NCI-H2029 treated with DMSO at 0.1 percent for 48 hours (cell line): ENCODE results near the gene DUSP6.
"Not testable (repeated sequence)": the region's sequence is repeated elsewhere in the genome, so short reads cannot be mapped to it uniquely, and the experiment has no call there.

ENCODE experiments used
- DNase-seq: peaks from one replicate; lab custom pipeline; 2025; lab: John Stamatoyannopoulos, UW

DUSP6 gene

DNA sequence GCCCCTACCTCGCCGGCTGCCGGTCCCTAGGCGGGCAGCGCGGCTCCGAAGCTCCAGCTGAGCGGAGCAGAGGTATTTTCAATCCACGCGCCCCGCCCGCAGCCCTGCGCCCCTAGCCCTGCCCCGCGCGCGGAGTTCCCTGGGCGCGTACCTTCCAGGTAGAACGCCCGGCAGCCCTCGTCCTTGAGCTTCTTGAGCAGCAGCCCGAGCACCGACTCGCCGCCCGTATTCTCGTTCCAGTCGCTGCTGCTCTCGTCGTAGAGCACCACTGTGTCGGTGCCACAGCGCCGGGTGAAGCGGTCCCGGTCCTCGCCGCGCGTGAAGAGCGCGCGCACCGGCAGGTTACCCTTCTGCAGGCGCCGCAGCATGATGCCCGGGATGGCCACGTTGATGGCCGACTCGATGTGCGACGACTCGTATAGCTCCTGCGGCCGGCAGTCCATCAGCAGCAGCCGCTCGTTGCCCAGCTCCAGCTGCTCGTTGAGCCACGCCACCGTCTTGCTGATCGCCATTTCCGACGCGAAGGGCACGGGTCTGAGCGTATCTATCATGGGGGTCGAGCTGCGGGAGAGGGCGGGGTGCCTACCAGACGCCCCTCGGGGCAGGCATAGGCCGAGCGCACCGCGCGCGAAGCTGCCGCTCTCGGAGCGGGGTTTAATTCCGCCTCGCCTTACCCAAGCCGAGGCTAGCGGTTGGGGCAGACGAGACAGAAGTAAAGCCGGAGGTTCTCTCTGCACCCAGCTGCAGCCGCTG lies 636 bp downstream of the DUSP6 start:
- DNase-seq: no peak

DNA sequence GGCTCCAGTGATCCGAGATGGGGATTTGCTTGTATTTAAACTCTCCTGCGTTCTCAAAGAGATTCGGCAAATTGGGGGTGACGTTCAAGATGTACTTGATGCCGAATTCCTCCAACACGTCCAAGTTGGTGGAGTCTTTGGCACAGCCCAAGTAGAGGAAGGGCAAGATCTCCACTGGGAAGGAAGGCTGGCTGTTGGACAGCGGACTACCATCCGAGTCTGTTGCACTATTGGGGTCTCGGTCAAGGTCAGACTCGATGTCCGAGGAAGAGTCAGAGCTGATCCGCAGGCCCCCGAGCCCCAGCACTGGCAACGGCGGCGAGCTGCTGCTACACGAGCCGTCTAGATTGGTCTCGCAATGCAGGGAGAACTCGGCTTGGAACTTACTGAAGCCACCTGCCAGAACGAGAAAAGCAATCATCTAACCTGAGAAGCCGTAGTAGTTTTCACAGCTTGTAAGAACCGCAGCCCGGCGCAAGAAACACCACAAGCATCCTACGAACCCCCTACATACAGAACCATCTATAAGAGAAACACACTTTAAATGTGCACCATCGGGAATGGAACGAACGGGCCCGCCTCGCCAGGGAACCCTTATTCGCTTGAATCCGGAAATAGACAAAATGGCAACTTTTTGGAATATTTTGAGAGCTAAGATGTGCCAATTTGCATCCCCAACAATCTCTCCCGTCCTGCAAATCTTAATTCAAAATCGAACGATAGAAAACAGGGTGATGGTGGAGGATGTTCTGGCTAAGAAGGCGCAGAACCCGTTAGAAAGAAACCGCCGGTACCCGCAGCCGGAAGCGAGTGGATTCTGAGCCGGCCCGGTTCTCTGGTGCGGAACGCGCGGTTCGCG lies 1.4 kb downstream of the DUSP6 start:
- no peak for DNase-seq

DNA sequence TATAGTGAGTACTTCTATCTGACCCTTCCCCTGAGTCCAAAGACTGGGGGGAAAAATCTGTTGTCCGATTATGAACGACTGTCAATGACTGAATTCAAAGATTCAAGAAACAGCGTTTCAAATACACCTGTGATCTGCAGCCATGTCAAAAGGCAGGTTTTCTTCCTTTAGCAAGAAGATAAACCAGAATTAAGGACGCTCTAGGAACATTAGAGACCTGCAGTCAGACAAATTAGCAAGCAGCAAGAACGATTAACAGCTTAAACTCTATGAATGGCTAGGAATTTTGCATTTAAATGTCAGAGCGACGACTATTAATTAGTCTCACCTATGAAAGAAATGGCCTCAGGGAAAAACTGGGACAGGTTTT lies 2.1 kb downstream of the DUSP6 start:
- DNase-seq: no peak

DNA sequence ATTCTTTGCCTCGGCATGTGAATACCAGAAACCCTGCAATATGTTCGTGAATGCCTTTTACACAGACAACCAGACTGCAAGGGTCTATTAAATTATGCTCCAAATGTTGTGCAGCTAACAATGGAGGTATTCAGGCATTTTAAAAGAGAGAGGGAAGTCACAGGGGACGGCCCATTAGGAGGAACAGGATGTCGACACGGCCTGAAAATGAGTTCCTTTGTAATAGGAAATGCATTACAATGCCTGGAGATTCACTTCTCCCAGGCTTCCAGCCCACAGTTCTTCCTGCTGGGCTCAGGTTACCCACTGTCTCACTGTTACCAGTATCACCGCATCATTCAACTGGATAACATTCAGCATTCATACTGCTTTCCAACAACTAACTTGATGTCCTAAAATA lies 2.5 kb downstream of the DUSP6 start:
- peak; percentile 68 for DNase-seq

DNA sequence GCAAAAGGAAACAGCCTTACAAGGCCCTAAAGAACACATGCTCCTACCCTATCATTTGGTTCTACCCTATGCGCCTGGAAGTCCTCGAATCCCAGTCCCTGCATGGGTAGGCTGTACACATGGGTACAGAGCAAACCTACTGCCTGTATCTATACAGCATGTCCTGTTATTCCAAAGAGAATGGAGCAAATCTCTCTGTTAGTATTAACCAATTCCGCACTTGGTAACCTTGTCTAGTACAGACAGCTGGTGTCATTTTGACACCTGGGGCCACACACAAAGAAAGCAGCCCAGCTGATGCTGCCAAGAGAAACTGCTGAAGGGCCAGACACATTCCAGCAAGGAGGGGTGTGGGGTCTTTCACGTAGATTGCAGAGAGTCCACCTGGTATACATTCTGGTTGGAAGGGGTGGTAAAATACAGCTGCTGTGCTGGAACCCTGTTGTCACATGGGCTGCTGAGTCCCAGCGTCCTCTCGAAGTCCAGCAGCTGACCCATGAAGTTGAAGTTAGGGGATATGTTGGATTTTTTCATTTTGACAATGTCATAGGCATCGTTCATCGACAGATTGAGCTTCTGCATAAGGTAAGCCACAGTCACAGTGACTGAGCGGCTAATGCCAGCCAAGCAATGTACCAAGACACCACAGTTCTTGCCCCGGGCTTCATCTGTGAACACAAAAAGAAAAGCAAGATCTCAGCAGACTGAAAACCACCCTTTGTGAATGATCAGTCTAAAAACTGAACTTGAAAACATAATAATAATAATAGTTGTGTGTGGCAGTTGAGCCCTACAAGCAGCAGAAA lies 3.2 kb downstream of the DUSP6 start:
- DNase-seq: no peak

DNA sequence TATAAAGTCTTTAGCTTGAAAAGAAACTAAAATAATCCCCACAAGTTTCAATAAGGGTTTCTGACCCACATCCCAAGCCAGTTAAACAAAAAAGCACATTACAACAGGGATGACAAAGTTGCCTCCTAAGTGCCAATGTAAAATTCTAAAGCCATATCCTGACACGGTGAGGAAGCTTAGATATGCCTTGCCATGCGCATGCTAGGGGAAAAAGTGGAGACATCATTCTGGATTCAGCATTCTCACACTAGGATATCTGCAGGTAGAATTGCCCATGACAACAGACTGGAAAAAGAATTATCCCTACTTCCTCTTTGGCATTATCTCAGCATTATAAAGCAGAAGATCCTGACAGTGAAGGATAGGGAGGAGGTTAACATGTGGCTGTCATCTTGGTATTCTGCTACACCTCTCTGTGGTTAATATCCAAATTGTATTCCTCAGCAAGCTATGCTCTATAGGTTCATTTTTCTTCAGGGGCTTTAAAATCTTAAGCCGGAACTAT lies 4.9 kb downstream of the DUSP6 start:
- no peak for DNase-seq

DNA sequence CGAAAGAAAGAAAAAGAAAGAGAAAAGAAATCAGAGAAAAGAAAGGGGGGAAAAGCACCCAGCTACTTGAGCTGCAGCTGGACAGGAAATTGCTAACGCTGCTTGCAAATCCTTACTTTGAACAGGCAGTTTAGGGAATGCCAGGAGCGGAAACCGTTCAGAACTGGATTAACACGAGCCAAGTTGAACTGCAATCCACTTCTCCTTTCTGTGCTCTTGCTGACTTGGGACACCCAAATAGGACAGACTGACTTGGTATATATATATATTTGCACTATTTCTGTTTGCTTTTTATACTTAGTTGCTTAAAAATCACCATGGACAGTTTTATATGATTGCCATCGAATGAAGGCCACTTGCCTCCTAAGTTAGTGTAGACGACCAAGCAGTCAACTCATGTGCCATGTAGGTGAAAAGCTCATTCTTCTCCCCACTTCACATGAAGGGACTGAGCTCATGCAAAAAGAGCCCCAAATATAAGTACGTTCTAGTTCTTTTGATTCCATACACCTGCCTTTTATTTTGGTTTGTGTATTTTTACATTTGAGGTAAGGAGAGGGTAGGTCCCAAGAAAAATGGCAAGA lies 5.5 kb downstream of the DUSP6 start:
- no peak for DNase-seq

DNA sequence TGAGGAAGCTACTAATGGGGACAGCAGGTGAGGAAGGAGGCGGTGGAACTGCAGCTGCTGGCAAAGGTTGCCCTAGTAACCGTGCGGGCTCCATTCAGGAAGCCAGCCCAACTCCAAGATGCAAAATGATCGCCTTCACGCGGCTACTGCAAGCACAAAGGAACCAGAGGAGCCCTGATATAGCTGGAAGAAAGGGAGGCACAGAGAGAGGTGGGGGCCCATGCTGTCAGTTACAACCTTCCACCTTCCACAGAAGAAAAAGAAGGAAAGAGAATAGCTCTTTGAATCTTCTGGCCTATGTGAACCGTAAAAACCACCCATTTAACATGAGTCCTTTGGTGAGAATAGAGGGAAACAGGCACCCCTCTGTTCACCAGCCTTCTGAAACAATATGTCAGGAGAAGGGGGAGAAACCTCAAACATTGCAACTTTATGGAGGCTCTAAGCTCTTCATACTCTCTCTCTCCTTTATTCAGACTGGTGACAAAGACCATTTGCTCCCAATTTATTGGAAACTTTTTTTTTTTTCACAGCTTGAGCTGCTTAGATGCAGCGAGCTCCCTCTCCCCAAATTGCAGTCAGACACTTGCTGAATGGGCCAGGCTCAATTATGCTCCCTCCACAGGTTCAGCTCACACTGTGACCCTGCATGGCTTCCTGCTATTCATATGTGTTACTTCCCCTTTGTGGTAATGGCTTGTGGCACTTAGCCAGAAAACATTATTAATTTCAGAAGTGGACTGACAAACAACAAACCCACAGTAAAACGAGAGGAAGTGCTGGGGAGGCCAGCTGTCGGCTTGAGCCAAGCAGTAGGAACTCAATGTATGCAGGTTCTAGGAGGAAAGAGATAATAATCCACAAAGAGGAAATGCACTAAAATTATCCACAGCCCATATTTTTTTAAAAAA lies 6.2 kb downstream of the DUSP6 start:
- peak; percentile 84 for DNase-seq

DNA sequence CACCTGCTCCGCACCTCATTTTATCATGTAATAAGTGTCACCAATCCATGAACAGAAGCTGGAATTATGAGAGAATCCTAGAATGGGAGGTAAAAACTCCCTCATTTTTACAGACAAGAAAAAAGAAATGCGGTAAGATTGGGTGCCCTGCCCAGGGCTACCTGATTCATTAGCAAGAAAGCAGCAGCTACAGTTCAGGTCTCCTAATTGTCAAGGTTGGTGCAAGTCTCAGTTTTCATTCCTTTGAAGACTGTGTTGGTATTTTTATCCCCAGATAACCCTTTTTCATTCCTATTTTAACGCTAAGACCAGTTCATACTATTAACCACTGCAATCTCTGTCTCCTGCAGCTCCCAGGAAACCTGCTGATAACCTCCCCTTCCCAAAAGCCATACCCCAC lies 6.9 kb downstream of the DUSP6 start:
- DNase-seq: no peak

DNA sequence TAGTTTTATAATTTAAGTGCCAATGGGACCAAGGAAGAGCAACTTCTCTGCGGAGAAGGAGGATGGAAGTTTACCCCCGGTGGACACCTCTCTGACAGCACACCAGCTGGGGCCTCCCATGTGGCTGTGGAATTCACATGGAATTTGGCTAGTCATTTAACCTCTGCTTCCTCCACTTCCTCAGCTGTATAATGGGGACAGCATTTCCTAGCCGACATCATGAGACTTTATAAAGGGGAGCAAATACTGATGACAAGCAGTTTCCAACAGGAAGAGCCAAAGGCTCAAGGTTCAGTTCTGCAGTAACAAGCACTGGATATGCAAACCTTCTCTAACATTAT lies 7.5 kb downstream of the DUSP6 start:
- no peak for DNase-seq

DNA sequence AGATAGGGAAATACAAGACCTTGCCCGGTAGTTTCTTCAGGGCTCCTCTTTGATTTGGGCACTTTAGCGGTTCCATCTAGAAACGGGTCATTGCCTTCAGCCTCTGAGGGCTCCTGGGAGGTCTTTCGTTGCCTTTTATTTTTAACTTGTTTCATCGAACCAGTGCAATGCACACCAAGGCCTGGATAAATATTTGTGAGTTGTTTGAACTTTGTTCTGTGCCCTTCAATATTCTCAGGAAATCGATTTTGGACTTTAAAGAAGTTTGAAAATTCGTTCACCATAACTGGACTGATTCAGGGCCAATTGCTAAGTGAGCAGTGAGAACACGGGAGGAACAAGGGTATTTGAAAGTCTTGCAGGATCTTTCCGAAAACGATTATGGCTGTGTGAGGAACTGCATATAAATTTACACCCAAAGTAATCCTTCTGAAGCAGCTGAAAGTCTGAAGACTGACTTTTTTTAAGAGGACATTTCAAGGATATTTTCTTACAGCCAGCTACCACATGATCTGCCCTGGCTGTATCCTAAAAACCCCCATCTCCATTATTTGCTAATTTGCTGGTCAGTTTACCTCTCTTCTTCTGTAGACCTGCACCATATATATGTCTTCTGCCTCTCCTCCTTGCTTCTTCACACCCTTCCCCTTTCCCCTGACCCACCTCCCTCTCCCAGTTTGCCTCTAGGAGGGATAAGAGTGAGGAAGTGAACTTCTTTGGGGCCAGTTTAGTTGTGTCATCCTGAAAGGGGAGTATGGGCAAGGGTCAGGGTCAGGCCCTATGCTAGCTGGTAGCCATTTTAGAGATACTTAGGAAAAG lies 8.0 kb downstream of the DUSP6 start:
- no peak for DNase-seq

DNA sequence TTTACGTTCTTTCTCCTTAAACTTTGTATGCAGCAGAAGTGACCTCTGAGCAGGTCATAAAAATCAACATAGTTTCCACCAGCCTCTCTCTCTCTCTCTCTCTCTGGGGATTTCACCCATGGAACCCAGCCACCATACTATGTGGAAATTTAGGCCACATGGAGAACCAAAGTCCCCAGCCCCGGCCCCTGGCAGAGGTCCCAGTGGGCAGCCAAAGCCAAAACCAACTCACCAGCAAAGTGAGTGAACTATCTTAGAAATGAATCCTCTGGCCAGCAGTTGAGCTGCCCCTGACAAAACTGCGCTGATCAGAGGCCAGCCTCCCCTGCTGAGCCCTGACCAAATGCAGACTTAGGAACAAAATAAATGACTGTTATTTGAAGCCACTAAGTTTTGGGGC lies 9.2 kb downstream of the DUSP6 start:
- no peak for DNase-seq

DNA sequence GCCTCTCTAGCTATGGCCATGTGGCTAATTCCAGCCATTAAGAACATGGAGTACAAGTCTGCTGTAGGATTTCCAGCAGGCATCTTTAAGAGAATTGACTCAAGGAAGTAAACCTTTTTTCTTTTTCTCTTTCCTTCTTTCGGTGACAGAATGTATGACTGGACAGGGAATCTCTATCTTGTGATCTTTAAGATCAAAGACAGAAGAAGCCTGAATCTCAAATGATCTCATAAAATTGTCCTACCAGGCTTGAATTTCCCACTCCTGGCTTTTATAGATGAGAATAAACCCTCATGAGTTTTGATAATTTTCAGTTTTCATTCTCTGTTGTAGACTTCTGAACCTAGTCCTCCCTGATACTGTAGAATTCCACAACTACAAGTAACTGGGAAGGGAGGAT lies 11.4 kb downstream of the DUSP6 start:
- no peak for DNase-seq

DNA sequence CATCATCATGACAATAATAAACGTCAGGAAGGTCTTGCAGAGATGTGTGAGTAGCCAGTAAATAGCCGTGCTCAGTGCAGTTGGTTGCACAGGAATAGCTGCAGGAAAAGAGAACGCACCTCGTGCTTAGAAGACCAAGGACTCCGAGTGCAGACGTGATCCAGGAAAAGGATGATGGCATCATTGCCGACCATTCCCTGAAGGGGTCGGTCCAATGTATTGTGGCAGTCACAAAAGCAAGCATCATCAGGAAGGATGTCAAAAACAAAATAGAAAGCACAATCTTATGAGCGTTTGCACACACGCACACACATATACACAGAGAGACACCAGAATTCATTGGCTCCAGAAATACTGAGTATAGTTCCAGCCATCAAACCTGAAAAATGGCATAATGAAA lies 12.8 kb downstream of the DUSP6 start:
- no peak for DNase-seq

DNA sequence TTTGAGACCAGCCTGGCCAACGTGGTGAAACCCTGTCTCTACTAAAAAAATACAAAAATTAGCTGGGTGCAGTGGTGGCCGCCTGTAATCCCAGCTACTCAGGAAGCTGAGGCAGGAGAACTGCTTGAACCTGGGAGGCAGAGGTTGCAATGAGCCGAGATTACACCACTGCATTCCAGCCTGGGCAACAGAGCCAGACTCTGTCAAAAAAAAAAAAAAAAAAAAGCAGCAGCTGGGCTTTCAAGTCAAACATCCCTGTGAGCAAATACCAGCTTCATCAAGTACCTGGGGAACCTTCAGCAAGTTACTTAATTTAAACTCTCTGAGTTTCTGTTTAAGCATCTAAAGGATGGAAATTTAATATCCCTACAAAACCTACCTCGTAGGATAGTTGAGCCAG lies 15.2 kb downstream of the DUSP6 start:
- DNase-seq: not testable (repeated sequence)

DNA sequence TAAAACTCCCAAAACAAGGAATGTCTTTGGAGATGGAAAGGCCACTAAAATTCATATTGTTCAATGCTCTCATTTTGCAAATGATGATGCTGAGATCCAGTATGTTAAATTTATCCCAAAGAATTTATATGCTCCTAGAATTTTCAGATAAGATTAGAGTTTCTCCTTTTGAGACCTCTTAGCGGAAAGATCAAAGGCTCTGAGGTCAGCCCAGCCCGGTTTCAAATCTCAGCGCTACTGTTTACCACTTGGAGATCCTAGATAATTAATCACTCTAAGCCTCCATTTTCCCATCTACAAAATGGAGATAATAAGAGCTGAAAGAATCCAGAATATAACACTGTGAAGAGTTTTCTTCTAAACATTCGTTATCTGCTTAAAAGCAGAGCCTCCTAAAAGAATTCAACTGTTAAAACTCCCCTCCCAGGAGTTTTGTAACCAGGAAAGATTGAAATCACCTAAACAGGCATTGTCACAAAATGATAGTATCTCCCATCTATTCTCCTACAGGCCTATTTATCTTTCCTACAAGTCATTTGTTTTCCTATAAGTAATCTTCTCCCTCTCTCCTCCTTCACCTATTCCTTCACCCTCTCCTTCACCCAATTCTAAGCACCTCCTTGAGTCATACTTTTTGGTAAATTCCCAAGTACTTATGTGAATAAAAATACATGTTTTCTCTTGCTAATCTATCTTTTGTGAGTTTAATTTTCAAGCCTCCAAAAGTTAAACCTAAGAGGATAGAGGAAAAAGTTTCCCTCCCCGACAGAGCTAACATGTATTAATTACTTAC lies 16.7 kb downstream of the DUSP6 start:
- DNase-seq: no peak

DNA sequence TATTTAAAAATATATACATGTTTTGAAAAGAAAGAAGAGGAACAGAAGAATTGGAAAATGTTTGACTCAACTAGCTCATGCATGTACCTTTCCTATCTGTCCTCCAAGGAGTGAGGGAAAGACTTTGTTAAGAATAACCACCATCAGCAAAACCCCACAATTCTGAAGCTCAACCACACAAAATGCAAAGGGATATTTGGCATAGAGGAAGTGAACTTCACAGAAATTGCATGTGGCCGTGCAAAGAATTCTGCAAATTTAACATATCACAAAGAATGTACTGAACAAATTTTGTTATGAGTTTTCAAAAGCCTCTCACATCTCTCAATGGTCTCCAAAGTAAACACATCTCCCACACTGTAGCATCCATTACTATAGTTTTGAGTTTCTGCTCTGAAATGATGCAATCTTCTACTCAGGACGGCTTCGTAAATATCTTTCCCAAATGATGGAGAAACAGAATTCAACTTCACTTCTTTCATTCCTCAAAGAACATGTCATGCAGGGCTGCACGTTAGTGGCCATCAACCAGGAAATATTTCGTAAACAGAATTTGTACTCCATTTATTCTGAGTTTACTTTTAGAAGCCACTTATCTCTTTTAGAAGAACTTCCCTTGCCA lies 17.6 kb downstream of the DUSP6 start:
- no peak for DNase-seq

DNA sequence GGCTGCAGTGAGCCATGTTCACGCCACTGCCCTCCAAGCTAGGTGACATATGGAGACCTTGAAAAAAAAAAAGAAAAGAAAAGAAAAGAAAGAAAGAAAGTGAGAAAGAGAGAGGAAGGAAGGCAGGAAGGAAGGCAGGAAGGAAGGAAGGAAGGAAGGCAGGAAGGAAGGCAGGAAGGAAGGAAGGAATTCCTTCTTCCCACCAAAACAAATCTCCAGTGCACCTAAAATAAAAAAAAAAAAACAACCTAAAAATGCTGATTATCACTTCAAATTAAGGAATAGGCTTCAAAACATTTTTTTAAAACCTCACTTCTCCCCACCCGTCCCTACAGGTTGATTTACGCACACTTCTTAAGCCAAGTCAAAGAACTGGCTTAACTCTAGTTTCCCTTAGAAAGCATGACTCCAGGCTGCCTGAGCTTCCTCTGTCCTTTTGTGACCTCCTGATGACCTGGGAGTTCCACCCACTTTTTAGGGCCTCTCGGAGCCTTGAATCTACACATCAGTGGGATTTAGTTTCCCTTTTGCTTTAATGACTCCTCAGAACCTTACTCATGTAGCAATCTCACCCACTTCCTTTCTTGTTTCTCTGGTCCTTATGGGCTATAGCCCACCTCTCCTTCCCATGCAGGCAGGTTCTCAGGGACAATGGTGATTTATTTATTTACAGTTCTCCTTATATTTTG lies 18.6 kb downstream of the DUSP6 start:
- DNase-seq: no peak
